GM12872 (cell line): Measurements from ENCODE around the gene ASCC3.

Experiments
- CTCF ChIP-seq: IDR thresholded peaks from 3 replicates; pipeline ENCODE4 v1.5.1; 2011; ENCODE audit warnings: low read depth, mild to moderate bottlenecking, low read length, moderate library complexity; ENCODE audit not compliant: insufficient read depth

ASCC3 gene

GRCh38 chr6:100693249-100693927, 187.7 kb downstream of the ASCC3 start:
- TF ChIP-seq CTCF, result no peak

GRCh38 chr6:100691972-100692371, 189.2 kb downstream of the ASCC3 start:
- TF ChIP-seq CTCF, result no peak

GRCh38 chr6:100686216-100686615, 194.9 kb downstream of the ASCC3 start:
- TF ChIP-seq CTCF, result no peak

- TF ChIP-seq CTCF, result no peak
Measured at GRCh38 chr6:100685747-100686146, 195.4 kb downstream of the ASCC3 start.

GRCh38 chr6:100680163-100680562, 201.0 kb downstream of the ASCC3 start:
- TF ChIP-seq CTCF, result no peak

- no peak for TF ChIP-seq CTCF
Measured at GRCh38 chr6:100678027-100678426, 203.1 kb downstream of the ASCC3 start.

- TF ChIP-seq CTCF, result no peak
Measured at GRCh38 chr6:100677240-100677639, 203.9 kb downstream of the ASCC3 start.
